NCI-H510A treated with DMSO at 0.1 percent for 48 hours (cell line): Measurements from ENCODE around the gene PALLD.

Experiments used
- DNase-seq: peaks from one replicate; lab custom pipeline; 2025; lab: John Stamatoyannopoulos, UW

PALLD gene

GRCh38 chr4:168560184-168561180 lies 63.6 kb downstream of the PALLD start:
- peak; percentile 64 for DNase-seq

- no peak for DNase-seq
Observed at GRCh38 chr4:168562041-168562571, 65.3 kb downstream of the PALLD start.

- no peak for DNase-seq
Observed at GRCh38 chr4:168564023-168564422, 67.2 kb downstream of the PALLD start.

GRCh38 chr4:168565130-168565529 lies 68.3 kb downstream of the PALLD start:
- no peak for DNase-seq

- no peak for DNase-seq
Observed at GRCh38 chr4:168566726-168567125, 69.9 kb downstream of the PALLD start.

GRCh38 chr4:168569066-168569930 lies 72.4 kb downstream of the PALLD start:
- DNase-seq = peak; percentile 71

- DNase-seq = peak; percentile 35
Observed at GRCh38 chr4:168569931-168570276, 73.1 kb downstream of the PALLD start.

GRCh38 chr4:168570466-168570865 lies 73.6 kb downstream of the PALLD start:
- no peak for DNase-seq

GRCh38 chr4:168572002-168572401 lies 75.2 kb downstream of the PALLD start:
- DNase-seq = no peak

GRCh38 chr4:168573870-168574269 lies 77.0 kb downstream of the PALLD start:
- no peak for DNase-seq

- no peak for DNase-seq
Observed at GRCh38 chr4:168574581-168575295, 77.9 kb downstream of the PALLD start.

- DNase-seq = no peak
Observed at GRCh38 chr4:168575473-168575872, 78.6 kb downstream of the PALLD start.

- DNase-seq = no peak
Observed at GRCh38 chr4:168577624-168578023, 80.8 kb downstream of the PALLD start.

- DNase-seq = no peak
Observed at GRCh38 chr4:168580228-168580627, 83.4 kb downstream of the PALLD start.

- DNase-seq = no peak
Observed at GRCh38 chr4:168584321-168584771, 87.5 kb downstream of the PALLD start.

GRCh38 chr4:168585168-168586091 lies 88.6 kb downstream of the PALLD start:
- peak; percentile 26 for DNase-seq

- DNase-seq = no peak
Observed at GRCh38 chr4:168586926-168587325, 90.1 kb downstream of the PALLD start.

GRCh38 chr4:168587411-168588125 lies 90.7 kb downstream of the PALLD start:
- no peak for DNase-seq

GRCh38 chr4:168588916-168589531 lies 92.2 kb downstream of the PALLD start:
- DNase-seq = no peak

GRCh38 chr4:168592676-168593075 lies 95.8 kb downstream of the PALLD start:
- no peak for DNase-seq
